NT2/D1 (cell line): ENCODE data around the gene LAMB1.

Experiments
- SUZ12 ChIP-seq: IDR thresholded peaks from 2 replicates; pipeline ENCODE4 v1.6.1; 2011; ENCODE audit not compliant: insufficient read length, insufficient read depth; ENCODE audit errors: extremely low read depth
- YY1 ChIP-seq: IDR thresholded peaks from 2 replicates; pipeline ENCODE4 v1.6.1; 2011; ENCODE audit not compliant: insufficient read length, insufficient read depth
- ZNF274 ChIP-seq: IDR thresholded peaks from 2 replicates; pipeline ENCODE4 v1.6.1; 2011; ENCODE audit warnings: mild to moderate bottlenecking, low read depth, low read length

- TF ChIP-seq YY1 = no peak
- no peak for TF ChIP-seq SUZ12
- TF ChIP-seq ZNF274 = no peak
Observed at GRCh38 chr7:107931740-107932515, 71.0 kb downstream of the LAMB1 start.
